Activated gamma-delta T cell (primary cell): Measurements from ENCODE around the gene ACBD3.

Source experiments
- DNase-seq: peaks from one replicate; lab custom pipeline; 2025; lab: John Stamatoyannopoulos, UW

ACBD3 gene

GRCh38 chr1:226201029-226201593 is 14.6 kb upstream of the ACBD3 start:
- no peak for DNase-seq

GRCh38 chr1:226199971-226200370 is 13.4 kb upstream of the ACBD3 start:
- DNase-seq = no peak

GRCh38 chr1:226195144-226195543 is 8.6 kb upstream of the ACBD3 start:
- no peak for DNase-seq

DNA sequence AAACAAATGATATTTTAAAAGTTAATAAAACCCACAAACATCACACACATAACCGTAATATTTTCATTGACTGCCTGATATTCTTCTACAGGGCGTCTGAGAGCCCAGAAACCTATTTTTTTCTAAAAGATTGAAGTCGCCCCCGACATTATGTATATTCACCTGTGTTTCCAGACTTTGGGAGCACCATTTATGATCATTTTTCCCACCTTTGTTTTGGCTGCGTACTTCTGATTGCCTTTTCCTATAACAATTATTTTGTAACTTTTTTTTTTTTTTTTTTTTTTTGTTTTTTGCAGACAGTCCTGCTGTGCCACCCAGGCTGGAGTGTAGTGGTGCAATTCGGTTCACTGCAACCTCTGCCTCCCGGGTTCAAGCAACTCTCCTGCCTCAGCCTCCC is 839 bp upstream of the ACBD3 start:
- DNase-seq = no peak

GRCh38 chr1:226187019-226187322 is 430 bp upstream of the ACBD3 start:
- DNase-seq = no peak

DNA sequence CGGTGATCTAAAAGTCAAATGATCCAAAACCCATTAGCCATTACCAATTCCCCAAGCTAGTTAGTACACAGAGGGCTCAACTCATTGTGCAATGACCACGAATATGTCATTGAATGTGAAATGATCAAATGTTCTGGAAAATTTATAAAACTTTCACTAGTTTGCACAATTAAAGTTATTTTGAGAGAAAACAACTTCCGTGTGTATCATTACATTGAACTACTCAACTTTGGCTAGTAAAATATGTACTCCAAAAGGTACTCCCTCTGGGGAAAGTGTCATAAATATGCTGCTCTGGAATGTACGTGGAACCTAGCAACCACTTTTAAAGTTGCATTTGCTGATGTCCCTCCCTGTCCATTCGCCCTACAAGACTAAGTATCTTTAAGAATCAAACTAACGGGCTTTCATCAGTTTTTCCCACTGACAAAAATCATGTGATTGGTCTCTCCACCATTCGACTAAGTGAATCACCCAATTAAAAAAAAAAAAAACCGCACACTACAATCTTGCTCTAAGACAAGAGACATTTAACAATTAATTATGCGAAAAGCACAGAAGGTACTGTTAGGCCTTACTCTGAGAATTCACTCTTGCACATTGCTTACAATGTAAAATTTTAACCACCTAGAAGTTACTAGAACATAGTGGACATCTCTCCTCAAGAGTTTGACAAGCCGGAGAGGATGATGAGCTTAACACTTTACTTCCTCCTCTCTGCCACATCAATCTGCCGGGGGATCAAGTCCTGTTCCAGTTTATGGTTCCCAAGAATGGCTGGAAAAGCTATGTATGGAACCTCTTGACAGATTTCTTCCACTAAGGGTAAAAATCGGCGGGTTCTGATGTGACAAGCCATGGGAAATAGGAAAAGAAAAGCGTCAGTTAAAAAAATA is 1.2 kb downstream of the ACBD3 start:
- no peak for DNase-seq

DNA sequence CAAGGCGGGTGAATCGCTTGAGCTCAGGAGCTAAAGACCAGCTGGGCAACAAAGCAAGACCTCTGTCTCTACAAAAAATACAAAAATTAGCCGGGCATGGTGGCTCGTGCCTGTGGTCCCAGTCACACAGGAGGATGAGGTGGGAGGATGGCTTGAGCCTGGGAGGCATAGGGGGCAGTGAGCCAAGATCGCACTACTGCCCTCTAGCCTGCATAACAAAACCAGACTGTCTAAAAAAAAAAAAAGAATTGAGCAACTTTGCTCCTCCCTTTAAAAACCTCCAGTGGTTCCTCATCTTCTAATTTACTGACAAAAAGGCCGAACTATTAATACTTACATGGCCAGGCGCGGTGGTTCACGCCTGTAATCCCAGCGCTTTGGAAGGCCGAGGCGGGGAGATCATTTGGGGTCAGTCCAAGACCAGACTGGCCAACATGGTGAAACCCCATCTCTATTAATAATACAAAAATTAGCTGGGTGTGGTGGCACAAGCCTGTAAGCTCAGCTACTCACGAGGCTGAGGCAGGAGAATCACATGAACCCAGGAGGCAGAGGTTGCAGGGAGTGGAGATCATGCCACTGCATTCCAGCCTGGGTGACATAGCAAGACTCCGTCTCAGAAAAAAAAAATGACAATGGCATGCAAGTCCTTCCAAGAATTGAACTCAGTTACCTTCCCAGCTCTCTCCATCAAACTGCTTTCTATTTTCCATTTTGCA is 4.4 kb downstream of the ACBD3 start:
- no peak for DNase-seq

DNA sequence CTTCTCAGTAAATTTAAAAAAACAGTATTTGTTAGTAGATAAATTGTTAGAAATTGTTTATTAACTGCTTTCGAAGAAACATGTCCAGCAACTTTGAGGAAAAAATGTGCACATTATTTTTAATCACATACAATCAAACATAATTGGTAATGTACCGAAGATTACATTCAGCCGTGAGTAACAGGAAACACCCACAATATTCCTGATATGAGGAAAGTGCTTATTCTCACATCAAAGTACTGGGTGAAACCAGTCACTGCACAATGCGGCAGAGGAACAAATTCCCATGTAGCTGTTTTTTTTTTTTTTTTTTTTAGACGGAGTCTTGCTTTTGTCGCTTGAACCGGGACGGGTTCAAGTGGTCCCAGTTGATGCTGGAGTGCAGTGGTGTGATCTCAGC is 9.7 kb downstream of the ACBD3 start:
- DNase-seq = no peak

GRCh38 chr1:226172589-226172988 is 14.0 kb downstream of the ACBD3 start:
- DNase-seq = no peak

GRCh38 chr1:226166341-226166740 is 20.2 kb downstream of the ACBD3 start:
- DNase-seq = no peak

GRCh38 chr1:226164154-226164553 is 22.4 kb downstream of the ACBD3 start:
- no peak for DNase-seq

DNA sequence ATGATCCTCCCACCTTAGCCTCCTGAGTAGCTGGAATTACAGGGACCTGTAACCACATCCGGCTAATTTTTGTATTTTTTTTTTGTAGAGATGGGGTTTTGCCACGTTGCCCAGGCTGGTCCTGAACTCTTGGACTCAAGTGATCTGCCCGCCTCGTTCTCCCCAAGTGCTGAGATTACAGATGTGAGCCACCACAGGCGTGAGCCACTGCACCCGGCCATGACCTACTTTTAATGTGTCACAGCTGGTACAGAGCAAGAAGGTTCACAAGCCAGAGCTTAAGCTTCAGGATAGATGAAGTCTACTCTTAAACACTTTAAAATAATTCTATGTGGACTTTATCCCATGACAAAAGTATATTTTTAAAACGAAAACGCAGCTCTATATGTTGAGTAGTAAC is 23.6 kb downstream of the ACBD3 start:
- DNase-seq = no peak

DNA sequence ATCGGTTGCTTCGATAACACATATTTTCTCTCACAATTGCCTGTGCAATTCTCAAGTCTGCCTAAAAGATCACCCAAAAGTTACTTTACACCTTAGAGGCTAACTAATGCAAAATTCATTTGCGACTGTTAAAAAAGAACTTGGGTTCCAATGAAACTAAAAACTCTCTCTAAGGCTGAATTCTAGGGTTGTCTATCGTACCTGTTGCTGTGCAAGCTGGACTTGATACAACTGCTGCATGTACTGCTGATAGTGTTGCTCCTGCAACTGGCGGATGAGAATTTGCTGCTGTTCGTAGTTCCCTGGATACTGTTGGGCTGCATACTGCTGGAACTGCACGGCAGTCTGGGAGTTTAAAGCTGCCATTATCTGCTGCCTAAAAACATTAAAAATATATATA is 27.6 kb downstream of the ACBD3 start:
- DNase-seq = no peak

DNA sequence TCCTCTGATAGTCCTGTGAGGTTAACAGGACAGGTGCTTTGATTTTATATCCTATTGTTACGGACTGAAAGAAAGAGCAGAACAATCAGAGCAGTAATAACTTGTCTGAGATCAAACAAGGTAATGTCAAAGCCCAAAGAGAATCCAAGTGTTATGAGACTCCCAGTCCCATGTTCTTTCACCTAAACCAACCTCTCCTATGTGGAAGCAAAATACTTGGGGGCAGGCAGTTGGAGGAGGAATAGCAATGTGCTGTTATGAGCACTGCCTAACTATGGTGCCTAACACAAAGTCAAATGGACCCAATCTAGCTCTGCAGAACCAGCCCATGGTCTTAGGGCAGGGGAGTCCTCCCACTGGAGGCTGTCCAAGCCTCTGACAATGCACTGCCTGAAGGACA is 28.1 kb downstream of the ACBD3 start:
- DNase-seq = no peak

- DNase-seq = no peak
These were observed 28.7 kb downstream of the ACBD3 start for GRCh38 chr1:226157761-226158316.

GRCh38 chr1:226154593-226154992 is 31.9 kb downstream of the ACBD3 start:
- no peak for DNase-seq

GRCh38 chr1:226149806-226150205 is 36.7 kb downstream of the ACBD3 start:
- DNase-seq = no peak

DNA sequence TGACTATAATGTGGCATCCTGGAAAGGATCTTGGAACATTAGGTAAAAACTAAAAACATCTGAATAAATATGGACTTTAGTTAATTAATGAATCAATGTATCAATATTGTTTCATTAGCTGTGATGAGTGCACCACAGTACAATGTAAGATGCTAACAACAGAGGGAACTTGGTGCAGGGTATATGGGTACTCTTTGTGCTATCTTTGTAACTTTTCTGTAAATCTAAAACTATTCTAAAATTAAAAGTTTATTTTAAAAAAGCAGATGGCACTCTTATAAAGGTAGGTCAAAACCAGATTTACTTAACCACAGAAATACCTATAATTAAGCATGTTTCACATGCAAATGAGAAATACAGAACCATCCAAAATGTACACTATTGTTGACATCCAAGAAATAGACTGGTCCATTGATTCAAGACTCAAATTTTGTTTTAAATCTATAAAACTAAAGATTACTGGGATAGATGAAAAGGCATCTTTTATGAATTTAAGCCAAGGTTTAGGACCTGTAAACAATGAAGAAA is 38.4 kb downstream of the ACBD3 start:
- DNase-seq = no peak

- DNase-seq = no peak
These were observed 42.5 kb downstream of the ACBD3 start for GRCh38 chr1:226144045-226144444.

- no peak for DNase-seq
These were observed 50.8 kb downstream of the ACBD3 start for GRCh38 chr1:226135709-226136108.

DNA sequence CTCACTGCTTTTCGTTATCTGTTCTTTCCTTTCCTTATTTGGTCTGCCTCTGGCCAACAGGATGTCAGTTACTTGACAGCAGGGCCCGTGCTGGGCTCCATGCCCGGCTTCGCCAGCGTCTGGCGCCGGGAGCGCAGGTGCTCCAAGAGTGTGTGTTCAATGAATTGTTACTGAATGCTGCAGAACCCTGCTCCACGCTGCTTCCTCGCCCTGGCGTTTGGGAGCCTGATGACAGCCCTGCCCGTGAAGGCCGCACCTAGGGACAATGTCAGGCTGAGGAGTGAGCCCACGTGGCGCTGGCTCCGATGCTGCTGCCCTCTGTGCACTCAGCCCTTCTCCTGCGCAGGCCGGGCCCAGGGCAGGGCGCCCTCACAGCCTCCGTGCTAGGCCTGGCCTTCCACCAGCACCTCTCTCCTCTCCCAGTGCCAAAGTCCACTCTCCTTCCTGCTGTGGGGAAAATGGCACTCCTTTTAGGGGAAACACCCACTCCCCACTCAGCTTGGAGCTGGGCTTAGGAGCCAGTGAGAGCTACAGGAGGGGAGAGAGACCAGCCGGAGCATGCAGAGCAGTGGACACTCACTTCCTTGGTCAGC is 51.4 kb downstream of the ACBD3 start:
- no peak for DNase-seq
